HepG2 (cell line): ENCODE results near the gene KDM5A. TPM values are rescaled to one million over a fixed set of nuclear protein-coding genes. Genes with fewer than 3 reads are reported as not detected.
A peak's percentile ranks its signal among the peaks of the same experiment; 100 is the strongest.

Experiments
- ELF4 ChIP-seq: sonication (generic); formaldehyde crosslinking; IDR thresholded peaks from 2 replicates; pipeline ENCODE4 v1.5.0; 2020; ENCODE audit warnings: missing genetic modification reagents, mild to moderate bottlenecking, moderate library complexity, borderline replicate concordance
- KAT7 ChIP-seq: IDR thresholded peaks from 2 replicates; pipeline ENCODE4 v1.6.1; 2018; ENCODE audit warnings: borderline replicate concordance, missing compliant biosample characterization
- KDM1A ChIP-seq: IDR thresholded peaks from 2 replicates; pipeline ENCODE4 v1.6.1; 2016; ENCODE audit warnings: missing compliant biosample characterization
- LCORL ChIP-seq, 2 experiments: fragments of 450-650 bp in 1 of 2; sonication (generic) in 1 of 2; formaldehyde crosslinking in 1 of 2; IDR thresholded peaks; 2 replicates each; pipeline versions ENCODE4 v1.5.0 to v1.6.1; 2017 to 2020; ENCODE audit warnings: antibody characterized with exemption in 1 of 2, missing genetic modification reagents in 1 of 2
- MTA3 ChIP-seq: sonication (generic); formaldehyde crosslinking; IDR thresholded peaks from 2 replicates; pipeline ENCODE4 v1.4.0; 2020; ENCODE audit warnings: missing genetic modification reagents
- RAD21 ChIP-seq: fragments of 450-650 bp; formaldehyde crosslinking; IDR thresholded peaks from 2 replicates; pipeline ENCODE4 v1.5.0; 2020; ENCODE audit warnings: mild to moderate bottlenecking
- TCF7L2 ChIP-seq: IDR thresholded peaks from 2 replicates; pipeline ENCODE4 v1.6.1; 2011; ENCODE audit warnings: mild to moderate bottlenecking, low read depth, low read length, moderate library complexity
- ZNF530 ChIP-seq: sonication (generic); formaldehyde crosslinking; IDR thresholded peaks from 2 replicates; pipeline ENCODE4 v1.5.0; 2020; ENCODE audit warnings: low read depth, mild to moderate bottlenecking, missing genetic modification reagents
- ZNF552 ChIP-seq: sonication (generic); formaldehyde crosslinking; IDR thresholded peaks from 2 replicates; pipeline ENCODE4 v1.9.0; 2022; ENCODE audit warnings: missing genetic modification reagents, mild to moderate bottlenecking, borderline replicate concordance
- ZNF589 ChIP-seq: sonication (generic); formaldehyde crosslinking; conservative IDR thresholded peaks from 2 replicates; pipeline ENCODE4 v1.8.0; 2022; ENCODE audit warnings: mild to moderate bottlenecking, moderate library complexity, missing genetic modification reagents
- ZNF703 ChIP-seq: sonication (generic); formaldehyde crosslinking; IDR thresholded peaks from 2 replicates; pipeline ENCODE4 v1.5.1; 2020; ENCODE audit warnings: missing genetic modification reagents, mild to moderate bottlenecking, moderate library complexity, borderline replicate concordance
- ZNF883 ChIP-seq: sonication (generic); formaldehyde crosslinking; IDR thresholded peaks from 2 replicates; pipeline ENCODE4 v1.5.1; 2020; ENCODE audit warnings: mild to moderate bottlenecking, missing genetic modification reagents; ENCODE audit errors: not compliant biosample characterization
- polyA plus RNA-seq, 8 experiments: library from polyadenylated mRNA; depleted of rRNA in 3 of 8; stranded (reverse) in 7 of 8; unstranded in 1 of 8; fragments of >200 nt; fragmentation: Illumina TruSeq in 4 of 8; extraction: Trizol in 4 of 8; gene quantifications; 2 replicates each; pipeline versions ENCODE4 v1.2.1 to v1.2.3, GENCODE V29; 2011 to 2016; ENCODE audit warnings: low read depth in 4 of 8, missing spikeins in 1 of 8, mixed read lengths in 1 of 8; ENCODE audit not compliant: insufficient read depth in 1 of 8
- total RNA-seq, 5 experiments: library from RNA; depleted of rRNA; stranded (reverse); fragments of >200 nt; fragmentation: Illumina TruSeq; extraction: Trizol; gene quantifications; 2 replicates each; pipeline ENCODE4 v1.2.3, GENCODE V29; 2016; ENCODE audit warnings: low read depth in 1 of 5
- TF ChIP-seq, protein P1 (sequence below): sonication (generic); formaldehyde crosslinking; IDR thresholded peaks from 2 replicates; pipeline ENCODE4 v1.4.0; 2020; ENCODE audit warnings: mild to moderate bottlenecking, missing genetic modification reagents, borderline replicate concordance
- TF ChIP-seq, protein P2 (sequence below): sonication (generic); formaldehyde crosslinking; IDR thresholded peaks from 2 replicates; pipeline ENCODE4 v1.4.0; 2020; ENCODE audit warnings: mild to moderate bottlenecking, missing genetic modification reagents
- TF ChIP-seq, protein P3 (sequence below): IDR thresholded peaks from 2 replicates; pipeline ENCODE4 v1.6.1; 2016; ENCODE audit warnings: low read depth, borderline replicate concordance
- TF ChIP-seq, protein P4 (sequence below): sonication (generic); formaldehyde crosslinking; IDR thresholded peaks from 2 replicates; pipeline ENCODE4 v1.5.1; 2020; ENCODE audit warnings: mild to moderate bottlenecking, missing genetic modification reagents, moderate library complexity

Gene KDM5A
- total and polyA plus RNA-seq, 2 of the 13 experiments (the other 11 are each of a cell fraction or from before 2014, with no cell fraction given) = 12.0 to 29.2 TPM

DNA sequence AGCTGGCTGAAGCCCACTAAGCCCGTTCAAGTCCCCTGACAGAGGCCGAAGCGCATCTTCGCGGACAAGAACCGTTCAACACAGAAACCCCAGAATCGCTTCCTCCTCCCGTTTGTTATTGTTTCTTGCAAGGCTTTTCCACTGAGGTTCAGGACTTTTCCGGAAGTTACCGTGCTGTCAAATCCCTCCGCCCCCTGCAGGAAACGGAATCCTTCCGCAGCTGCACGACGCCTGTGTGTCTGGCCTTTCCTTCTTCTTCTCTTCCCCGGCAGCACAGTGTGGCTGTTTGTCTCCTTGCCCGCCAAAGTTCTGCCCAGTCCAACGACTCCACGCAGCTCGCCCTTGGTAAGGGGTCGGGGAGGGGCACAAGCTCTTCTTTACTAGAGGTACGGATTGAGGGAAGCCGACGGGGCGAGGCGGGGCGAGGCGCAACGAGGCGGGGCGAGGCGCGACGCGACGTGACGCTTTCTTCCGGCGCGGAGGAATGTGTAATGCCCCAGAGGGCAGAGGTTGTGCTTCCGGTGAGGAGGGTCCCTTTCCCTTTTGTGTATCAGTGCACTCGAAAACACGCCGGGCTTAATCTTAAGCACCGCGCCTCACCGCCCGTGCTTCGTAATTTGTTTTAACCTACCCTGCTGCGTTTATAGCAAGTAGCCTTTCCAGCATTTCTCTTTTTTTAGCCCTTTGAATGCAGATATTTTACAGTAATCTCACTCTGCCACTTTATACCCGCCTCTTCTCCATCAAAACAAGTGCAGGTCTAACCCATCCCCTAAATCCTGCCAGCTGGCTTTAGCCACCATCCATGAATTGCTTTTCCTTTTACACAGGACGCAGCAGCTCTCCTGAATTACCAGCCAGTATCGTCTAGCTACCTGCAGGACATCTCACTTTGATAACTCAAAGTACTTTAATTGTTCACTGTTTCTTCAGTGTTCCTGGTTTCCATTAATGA, at the start of gene KDM5A (continued):
- TF ChIP-seq, protein P1, sequence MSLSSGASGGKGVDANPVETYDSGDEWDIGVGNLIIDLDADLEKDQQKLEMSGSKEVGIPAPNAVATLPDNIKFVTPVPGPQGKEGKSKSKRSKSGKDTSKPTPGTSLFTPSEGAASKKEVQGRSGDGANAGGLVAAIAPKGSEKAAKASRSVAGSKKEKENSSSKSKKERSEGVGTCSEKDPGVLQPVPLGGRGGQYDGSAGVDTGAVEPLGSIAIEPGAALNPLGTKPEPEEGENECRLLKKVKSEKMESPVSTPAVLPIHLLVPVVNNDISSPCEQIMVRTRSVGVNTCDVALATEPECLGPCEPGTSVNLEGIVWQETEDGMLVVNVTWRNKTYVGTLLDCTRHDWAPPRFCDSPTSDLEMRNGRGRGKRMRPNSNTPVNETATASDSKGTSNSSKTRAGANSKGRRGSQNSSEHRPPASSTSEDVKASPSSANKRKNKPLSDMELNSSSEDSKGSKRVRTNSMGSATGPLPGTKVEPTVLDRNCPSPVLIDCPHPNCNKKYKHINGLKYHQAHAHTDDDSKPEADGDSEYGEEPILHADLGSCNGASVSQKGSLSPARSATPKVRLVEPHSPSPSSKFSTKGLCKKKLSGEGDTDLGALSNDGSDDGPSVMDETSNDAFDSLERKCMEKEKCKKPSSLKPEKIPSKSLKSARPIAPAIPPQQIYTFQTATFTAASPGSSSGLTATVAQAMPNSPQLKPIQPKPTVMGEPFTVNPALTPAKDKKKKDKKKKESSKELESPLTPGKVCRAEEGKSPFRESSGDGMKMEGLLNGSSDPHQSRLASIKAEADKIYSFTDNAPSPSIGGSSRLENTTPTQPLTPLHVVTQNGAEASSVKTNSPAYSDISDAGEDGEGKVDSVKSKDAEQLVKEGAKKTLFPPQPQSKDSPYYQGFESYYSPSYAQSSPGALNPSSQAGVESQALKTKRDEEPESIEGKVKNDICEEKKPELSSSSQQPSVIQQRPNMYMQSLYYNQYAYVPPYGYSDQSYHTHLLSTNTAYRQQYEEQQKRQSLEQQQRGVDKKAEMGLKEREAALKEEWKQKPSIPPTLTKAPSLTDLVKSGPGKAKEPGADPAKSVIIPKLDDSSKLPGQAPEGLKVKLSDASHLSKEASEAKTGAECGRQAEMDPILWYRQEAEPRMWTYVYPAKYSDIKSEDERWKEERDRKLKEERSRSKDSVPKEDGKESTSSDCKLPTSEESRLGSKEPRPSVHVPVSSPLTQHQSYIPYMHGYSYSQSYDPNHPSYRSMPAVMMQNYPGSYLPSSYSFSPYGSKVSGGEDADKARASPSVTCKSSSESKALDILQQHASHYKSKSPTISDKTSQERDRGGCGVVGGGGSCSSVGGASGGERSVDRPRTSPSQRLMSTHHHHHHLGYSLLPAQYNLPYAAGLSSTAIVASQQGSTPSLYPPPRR (CRISPR knock-in tag) = no peak
- TF ChIP-seq KDM1A (CRISPR knock-in tag) (no peak), KAT7 (CRISPR knock-in tag) (peak; percentile 95), ZNF589 (CRISPR knock-in tag) (no peak), ELF4 (CRISPR knock-in tag) (peak; percentile 33; the same call in 1 of the 2 replicates), RAD21 (CRISPR knock-in tag) (no peak), MTA3 (CRISPR knock-in tag) (no peak), TCF7L2 (no peak), ZNF883 (CRISPR knock-in tag) (peak; percentile 43), ZNF703 (CRISPR knock-in tag) (no peak), ZNF530 (CRISPR knock-in tag) (no peak), ZNF552 (no peak), LCORL (IDR thresholded peaks at IDR 0.05) (no peak), LCORL (CRISPR knock-in tag; IDR thresholded peaks at IDR 0.05) (no peak)
- TF ChIP-seq, protein P2, sequence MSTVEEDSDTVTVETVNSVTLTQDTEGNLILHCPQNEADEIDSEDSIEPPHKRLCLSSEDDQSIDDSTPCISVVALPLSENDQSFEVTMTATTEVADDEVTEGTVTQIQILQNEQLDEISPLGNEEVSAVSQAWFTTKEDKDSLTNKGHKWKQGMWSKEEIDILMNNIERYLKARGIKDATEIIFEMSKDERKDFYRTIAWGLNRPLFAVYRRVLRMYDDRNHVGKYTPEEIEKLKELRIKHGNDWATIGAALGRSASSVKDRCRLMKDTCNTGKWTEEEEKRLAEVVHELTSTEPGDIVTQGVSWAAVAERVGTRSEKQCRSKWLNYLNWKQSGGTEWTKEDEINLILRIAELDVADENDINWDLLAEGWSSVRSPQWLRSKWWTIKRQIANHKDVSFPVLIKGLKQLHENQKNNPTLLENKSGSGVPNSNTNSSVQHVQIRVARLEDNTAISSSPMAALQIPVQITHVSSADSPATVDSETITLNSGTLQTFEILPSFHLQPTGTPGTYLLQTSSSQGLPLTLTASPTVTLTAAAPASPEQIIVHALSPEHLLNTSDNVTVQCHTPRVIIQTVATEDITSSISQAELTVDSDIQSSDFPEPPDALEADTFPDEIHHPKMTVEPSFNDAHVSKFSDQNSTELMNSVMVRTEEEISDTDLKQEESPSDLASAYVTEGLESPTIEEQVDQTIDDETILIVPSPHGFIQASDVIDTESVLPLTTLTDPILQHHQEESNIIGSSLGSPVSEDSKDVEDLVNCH (CRISPR knock-in tag) = no peak
- TF ChIP-seq, protein P3, sequence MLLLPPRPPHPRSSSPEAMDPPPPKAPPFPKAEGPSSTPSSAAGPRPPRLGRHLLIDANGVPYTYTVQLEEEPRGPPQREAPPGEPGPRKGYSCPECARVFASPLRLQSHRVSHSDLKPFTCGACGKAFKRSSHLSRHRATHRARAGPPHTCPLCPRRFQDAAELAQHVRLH (CRISPR knock-in tag) = no peak
- TF ChIP-seq, protein P4, sequence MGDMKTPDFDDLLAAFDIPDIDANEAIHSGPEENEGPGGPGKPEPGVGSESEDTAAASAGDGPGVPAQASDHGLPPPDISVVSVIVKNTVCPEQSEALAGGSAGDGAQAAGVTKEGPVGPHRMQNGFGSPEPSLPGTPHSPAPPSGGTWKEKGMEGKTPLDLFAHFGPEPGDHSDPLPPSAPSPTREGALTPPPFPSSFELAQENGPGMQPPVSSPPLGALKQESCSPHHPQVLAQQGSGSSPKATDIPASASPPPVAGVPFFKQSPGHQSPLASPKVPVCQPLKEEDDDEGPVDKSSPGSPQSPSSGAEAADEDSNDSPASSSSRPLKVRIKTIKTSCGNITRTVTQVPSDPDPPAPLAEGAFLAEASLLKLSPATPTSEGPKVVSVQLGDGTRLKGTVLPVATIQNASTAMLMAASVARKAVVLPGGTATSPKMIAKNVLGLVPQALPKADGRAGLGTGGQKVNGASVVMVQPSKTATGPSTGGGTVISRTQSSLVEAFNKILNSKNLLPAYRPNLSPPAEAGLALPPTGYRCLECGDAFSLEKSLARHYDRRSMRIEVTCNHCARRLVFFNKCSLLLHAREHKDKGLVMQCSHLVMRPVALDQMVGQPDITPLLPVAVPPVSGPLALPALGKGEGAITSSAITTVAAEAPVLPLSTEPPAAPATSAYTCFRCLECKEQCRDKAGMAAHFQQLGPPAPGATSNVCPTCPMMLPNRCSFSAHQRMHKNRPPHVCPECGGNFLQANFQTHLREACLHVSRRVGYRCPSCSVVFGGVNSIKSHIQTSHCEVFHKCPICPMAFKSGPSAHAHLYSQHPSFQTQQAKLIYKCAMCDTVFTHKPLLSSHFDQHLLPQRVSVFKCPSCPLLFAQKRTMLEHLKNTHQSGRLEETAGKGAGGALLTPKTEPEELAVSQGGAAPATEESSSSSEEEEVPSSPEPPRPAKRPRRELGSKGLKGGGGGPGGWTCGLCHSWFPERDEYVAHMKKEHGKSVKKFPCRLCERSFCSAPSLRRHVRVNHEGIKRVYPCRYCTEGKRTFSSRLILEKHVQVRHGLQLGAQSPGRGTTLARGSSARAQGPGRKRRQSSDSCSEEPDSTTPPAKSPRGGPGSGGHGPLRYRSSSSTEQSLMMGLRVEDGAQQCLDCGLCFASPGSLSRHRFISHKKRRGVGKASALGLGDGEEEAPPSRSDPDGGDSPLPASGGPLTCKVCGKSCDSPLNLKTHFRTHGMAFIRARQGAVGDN (CRISPR knock-in tag) = peak; percentile 84
